ENCODE results near the gene POMT2.

DNA sequence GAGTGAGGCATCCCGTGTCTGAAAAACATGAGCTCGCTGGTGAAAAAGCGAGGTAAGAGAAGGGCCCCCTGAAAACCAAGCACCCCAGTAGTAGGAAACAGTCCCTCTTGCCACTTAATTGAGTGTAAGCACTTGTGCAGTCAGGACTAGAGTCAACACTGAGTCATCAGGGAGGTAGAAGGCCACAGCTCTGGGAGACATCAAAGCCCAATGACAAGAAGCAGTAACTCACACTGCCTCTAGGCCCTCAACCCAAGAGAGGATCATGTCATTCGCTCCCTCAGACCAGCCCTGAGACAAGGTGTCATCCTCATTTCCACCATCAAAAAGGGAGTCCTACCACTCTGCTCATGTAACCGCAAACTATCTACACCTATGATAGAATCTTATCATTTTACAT lies 17.8 kb downstream of the POMT2 start:
- no peak for TF ChIP-seq POLR2A (IDR thresholded peaks at IDR 0.05)
- TF ChIP-seq, protein P1, sequence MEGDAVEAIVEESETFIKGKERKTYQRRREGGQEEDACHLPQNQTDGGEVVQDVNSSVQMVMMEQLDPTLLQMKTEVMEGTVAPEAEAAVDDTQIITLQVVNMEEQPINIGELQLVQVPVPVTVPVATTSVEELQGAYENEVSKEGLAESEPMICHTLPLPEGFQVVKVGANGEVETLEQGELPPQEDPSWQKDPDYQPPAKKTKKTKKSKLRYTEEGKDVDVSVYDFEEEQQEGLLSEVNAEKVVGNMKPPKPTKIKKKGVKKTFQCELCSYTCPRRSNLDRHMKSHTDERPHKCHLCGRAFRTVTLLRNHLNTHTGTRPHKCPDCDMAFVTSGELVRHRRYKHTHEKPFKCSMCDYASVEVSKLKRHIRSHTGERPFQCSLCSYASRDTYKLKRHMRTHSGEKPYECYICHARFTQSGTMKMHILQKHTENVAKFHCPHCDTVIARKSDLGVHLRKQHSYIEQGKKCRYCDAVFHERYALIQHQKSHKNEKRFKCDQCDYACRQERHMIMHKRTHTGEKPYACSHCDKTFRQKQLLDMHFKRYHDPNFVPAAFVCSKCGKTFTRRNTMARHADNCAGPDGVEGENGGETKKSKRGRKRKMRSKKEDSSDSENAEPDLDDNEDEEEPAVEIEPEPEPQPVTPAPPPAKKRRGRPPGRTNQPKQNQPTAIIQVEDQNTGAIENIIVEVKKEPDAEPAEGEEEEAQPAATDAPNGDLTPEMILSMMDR (IDR thresholded peaks at IDR 0.05), result no peak
- no peak for TF ChIP-seq POLR2AphosphoS5 (IDR thresholded peaks at IDR 0.05)
